ENCODE measurements around the gene LSM2. TPM values are rescaled to one million over a fixed set of nuclear protein-coding genes. Genes with fewer than 3 reads are reported as not detected.
"Not testable (repeated sequence)": the region's sequence is repeated elsewhere in the genome, so short reads cannot be mapped to it uniquely, and the experiment has no call there.

LSM2 gene
- total RNA-seq, 2 experiments from 2014 or later = 100 to 108 TPM

GRCh38 chr6:31823592-31824196 is 16.9 kb upstream of the LSM2 start:
- H3K27me3 Mint-ChIP-seq; H3K36me3 Mint-ChIP-seq (ENCODE audit: low read depth); DNase-seq; H3K27ac Mint-ChIP-seq; H3K9me3 Mint-ChIP-seq: not testable (repeated sequence)
- peak overlapping the region; percentile 44 for H3K4me3 Mint-ChIP-seq
- H3K4me1 Mint-ChIP-seq = peaks cover 59% of the 10 kb centered on the region
- ChIA-PET CTCF (interaction anchor here (1.2 to 2.6 kb wide), 2 partner anchors 17 to 85 kb away, joined by 3 to 9 read pairs; partner anchors contain the start of gene LSM2), POLR2A (interaction anchor here (0.6 to 6.4 kb wide), 8 partner anchors 9 to 283 kb away, joined by 3 to 95 read pairs (median 4); partner anchors contain the start of genes CLIC1, GPANK1, LSM2 and MPIG6B)

DNA sequence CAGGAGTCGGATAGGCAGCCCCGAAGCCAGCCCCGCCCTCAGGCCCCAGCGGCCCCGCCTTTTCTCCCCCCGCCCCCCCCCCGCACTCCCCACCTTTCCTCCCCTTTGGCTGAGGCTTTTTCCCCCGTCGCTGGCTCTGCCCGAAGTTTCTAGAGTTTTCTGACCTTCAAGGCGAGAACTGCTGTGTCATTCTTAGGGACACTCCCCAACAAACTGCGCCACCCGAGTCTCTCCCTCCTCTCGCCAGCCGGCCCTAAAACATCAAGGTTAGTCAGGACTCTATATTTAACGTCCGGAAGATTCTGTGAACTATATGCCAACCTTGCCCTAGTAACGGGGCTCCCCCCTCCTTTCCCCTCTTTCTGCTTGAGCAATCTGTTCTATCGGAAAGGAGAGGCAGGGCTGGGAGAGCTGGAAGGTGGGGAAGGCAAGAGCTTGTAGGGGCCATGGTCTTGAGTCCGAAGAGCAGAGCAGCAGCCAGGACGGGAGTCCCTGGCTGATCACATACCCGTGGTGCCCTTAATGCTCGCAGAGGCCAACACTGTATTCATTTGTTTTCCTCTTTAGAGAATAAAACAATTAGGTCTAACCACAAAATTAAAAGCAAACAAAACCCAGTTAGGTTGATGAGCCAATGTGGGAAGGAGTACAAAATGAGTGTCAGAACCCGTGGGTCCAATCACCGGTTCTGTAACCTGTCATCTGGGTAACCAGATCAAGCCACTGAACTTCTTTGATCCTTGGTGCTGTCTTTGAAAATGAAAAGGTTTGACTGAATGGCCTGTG is 15.5 kb upstream of the LSM2 start:
- Mint-ChIP-seq H3K27me3 (no peaks in the 10 kb centered on the region), H3K9me3 (no peaks in the 10 kb centered on the region), H3K36me3 (ENCODE audit: low read depth) (peaks cover 20% of the 10 kb centered on the region), H3K4me3 (peak overlapping the region; percentile 92), H3K27ac (peak overlapping the region; percentile 94), H3K4me1 (peaks cover 67% of the 10 kb centered on the region)
- ChIA-PET POLR2A (interaction anchor here (0.7 to 6.4 kb wide), 12 partner anchors 8 to 1150 kb away, joined by 3 to 95 read pairs (median 4); partner anchors contain the start of genes ABHD16A, CLIC1, CSNK2B and GPANK1), CTCF (interaction anchor here (0.6 to 2.6 kb wide), 5 partner anchors 15 to 92 kb away, joined by 3 to 9 read pairs (median 3); partner anchors contain the start of gene LSM2)
- peak; percentile 65 for DNase-seq

DNA sequence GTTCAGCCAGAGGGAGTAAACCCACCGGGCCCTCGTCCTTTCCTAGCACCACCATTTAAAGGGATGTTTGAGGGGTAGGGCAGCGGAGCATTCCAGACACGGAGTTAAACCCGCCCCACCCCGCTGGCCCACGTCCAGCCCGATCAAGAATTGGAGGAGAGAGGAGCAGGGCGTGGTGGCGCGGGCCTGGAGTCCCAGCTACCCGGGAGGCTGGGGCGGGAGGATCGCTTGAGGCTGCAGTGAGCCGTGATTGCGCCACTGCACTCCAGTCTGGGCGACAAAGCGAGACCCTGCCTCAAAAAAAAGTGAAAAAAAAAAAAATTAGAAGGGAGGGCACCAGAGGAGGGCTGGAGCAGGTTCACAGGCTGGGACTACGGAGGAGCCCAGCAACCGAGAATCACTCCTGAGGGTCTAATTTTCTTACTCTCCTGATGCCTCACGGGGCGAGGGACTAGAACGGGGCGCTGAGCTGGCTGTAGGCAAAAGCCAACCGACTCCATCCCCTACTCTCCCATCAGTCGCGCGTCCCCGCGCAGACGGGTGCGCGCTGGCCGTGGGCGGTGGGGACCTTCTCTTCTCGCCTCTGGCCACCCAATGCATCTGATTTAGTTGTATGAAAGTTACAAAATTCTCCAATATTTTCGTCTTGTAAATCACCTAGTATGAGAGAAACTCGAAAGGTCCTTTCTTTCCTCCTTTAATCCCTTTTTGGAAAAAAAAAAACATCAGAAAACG is 14.7 kb upstream of the LSM2 start:
- Mint-ChIP-seq H3K36me3 (ENCODE audit: low read depth) (peaks cover 20% of the 10 kb centered on the region), H3K4me1 (peaks cover 59% of the 10 kb centered on the region), H3K4me3 (peak overlapping the region; percentile 92), H3K27ac (peak overlapping the region; percentile 94), H3K9me3 (no peaks in the 10 kb centered on the region), H3K27me3 (no peaks in the 10 kb centered on the region)
- ChIA-PET POLR2A (interaction anchor here (0.7 to 6.4 kb wide), 10 partner anchors 9 to 1150 kb away, joined by 3 to 95 read pairs (median 4); partner anchors contain the start of genes CLIC1, CSNK2B, GPANK1 and LSM2), CTCF (interaction anchor here (2.6 kb wide), 1 partner anchor 14 kb away, joined by 9 read pairs; the partner anchor contains the start of gene LSM2)
- DNase-seq = peak; percentile 63

GRCh38 chr6:31820399-31820798 is 13.6 kb upstream of the LSM2 start:
- H3K27ac Mint-ChIP-seq = peak overlapping the region; percentile 94
- H3K9me3 Mint-ChIP-seq, DNase-seq, H3K27me3 Mint-ChIP-seq: not testable (repeated sequence)
- H3K36me3 Mint-ChIP-seq (ENCODE audit: low read depth) = peaks cover 20% of the 10 kb centered on the region
- peak overlapping the region; percentile 92 for H3K4me3 Mint-ChIP-seq
- ChIA-PET POLR2A (interaction anchor here (1.2 to 6.4 kb wide), 6 partner anchors 8 to 168 kb away, joined by 4 to 95 read pairs (median 5); partner anchors contain the start of genes BAG6, CLIC1, LSM2 and MSH5), CTCF (interaction anchor here (1.2 to 1.5 kb wide), 2 partner anchors 14 to 82 kb away, joined by 5 to 6 read pairs; partner anchors contain the start of gene LSM2)
- H3K4me1 Mint-ChIP-seq = peaks cover 50% of the 10 kb centered on the region

GRCh38 chr6:31819871-31820299 is 13.1 kb upstream of the LSM2 start:
- ChIA-PET CTCF (interaction anchor here (1.2 to 1.5 kb wide), 2 partner anchors 13 to 82 kb away, joined by 5 to 6 read pairs; partner anchors contain the start of gene LSM2), POLR2A (interaction anchor here (1.2 to 6.4 kb wide), 4 partner anchors 13 to 167 kb away, joined by 4 to 95 read pairs (median 4); partner anchors contain the start of genes BAG6, CLIC1, LSM2 and MSH5)
- H3K4me1 Mint-ChIP-seq = peaks cover 45% of the 10 kb centered on the region

DNA sequence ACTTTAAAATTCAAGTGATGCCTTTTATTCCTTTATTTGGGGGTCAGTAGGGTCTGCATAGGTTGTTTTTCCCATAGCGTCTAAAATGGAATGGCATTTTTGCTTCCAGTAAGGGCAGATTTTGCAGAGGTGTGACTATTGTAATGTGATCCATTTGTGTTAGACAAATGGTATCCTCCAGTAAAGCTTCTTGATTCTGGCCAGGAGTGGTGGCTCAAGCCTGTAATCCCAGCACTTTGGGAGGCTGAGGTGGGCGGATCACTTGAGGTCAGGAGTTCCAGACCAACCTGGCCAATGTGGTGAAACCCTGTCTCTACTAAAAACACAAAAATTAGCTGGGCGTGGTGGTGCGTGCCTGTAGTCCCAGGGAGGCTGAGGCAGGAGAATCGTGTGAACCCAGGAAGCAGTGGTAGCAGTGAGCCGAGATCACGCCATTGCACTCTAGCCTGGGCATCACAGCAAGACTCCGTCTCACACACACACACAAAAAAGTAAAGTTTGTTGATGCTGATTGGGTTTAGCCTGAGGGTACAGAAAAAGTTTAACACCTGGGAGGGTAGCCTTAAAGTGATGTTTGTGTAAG is 11.3 kb upstream of the LSM2 start:
- POLR2A ChIA-PET = interaction anchor here (0.6 to 6.4 kb wide), 14 partner anchors 9 to 157 kb away, joined by 3 to 95 read pairs (median 4); partner anchors contain the start of genes C6orf47, CLIC1, DDAH2 and GPANK1
- DNase-seq, H3K9me3 Mint-ChIP-seq, H3K27me3 Mint-ChIP-seq: not testable (repeated sequence)
- H3K27ac Mint-ChIP-seq = peak overlapping the region; percentile 96
- H3K4me3 Mint-ChIP-seq = peak overlapping the region; percentile 91
- peaks cover 18% of the 10 kb centered on the region for H3K36me3 Mint-ChIP-seq (ENCODE audit: low read depth)
- peaks cover 48% of the 10 kb centered on the region for H3K4me1 Mint-ChIP-seq
- CTCF ChIA-PET = interaction anchor here (0.8 to 2.3 kb wide), 12 partner anchors 9 to 277 kb away, joined by 3 to 14 read pairs (median 4); partner anchors contain the start of genes DDAH2, DDX39B, HSPA1B and LSM2

More at GRCh38 chr6:31819871-31820299, 13.1 kb upstream of the LSM2 start:
- peaks cover 20% of the 10 kb centered on the region for H3K36me3 Mint-ChIP-seq (ENCODE audit: low read depth)
- H3K9me3 Mint-ChIP-seq = no peaks in the 10 kb centered on the region
- peak overlapping the region; percentile 53 for H3K4me3 Mint-ChIP-seq
- no peak for DNase-seq
- H3K27me3 Mint-ChIP-seq = no peaks in the 10 kb centered on the region
- peak overlapping the region; percentile 66 for H3K27ac Mint-ChIP-seq

DNA sequence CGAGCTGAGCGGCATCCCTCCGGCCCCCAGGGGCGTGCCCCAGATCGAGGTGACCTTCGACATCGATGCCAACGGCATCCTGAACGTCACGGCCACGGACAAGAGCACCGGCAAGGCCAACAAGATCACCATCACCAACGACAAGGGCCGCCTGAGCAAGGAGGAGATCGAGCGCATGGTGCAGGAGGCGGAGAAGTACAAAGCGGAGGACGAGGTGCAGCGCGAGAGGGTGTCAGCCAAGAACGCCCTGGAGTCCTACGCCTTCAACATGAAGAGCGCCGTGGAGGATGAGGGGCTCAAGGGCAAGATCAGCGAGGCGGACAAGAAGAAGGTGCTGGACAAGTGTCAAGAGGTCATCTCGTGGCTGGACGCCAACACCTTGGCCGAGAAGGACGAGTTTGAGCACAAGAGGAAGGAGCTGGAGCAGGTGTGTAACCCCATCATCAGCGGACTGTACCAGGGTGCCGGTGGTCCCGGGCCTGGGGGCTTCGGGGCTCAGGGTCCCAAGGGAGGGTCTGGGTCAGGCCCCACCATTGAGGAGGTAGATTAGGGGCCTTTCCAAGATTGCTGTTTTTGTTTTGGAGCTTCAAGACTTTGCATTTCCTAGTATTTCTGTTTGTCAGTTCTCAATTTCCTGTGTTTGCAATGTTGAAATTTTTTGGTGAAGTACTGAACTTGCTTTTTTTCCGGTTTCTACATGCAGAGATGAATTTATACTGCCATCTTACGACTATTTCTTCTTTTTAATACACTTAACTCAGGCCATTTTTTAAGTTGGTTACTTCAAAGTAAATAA is 10.6 kb upstream of the LSM2 start:
- H3K27ac Mint-ChIP-seq = peak overlapping the region; percentile 96
- H3K9me3 Mint-ChIP-seq, DNase-seq, H3K27me3 Mint-ChIP-seq: not testable (repeated sequence)
- ChIA-PET POLR2A (interaction anchor here (1.0 to 6.4 kb wide), 12 partner anchors 10 to 157 kb away, joined by 3 to 95 read pairs (median 5); partner anchors contain the start of genes C6orf47, CLIC1, DDAH2 and GPANK1), CTCF (interaction anchor here (0.8 to 2.3 kb wide), 11 partner anchors 10 to 276 kb away, joined by 3 to 14 read pairs (median 6); partner anchors contain the start of genes DDAH2, DDX39B, HSPA1B and LSM2)
- H3K4me3 Mint-ChIP-seq = peak overlapping the region; percentile 91
- H3K4me1 Mint-ChIP-seq = peaks cover 49% of the 10 kb centered on the region
- peaks cover 18% of the 10 kb centered on the region for H3K36me3 Mint-ChIP-seq (ENCODE audit: low read depth)

DNA sequence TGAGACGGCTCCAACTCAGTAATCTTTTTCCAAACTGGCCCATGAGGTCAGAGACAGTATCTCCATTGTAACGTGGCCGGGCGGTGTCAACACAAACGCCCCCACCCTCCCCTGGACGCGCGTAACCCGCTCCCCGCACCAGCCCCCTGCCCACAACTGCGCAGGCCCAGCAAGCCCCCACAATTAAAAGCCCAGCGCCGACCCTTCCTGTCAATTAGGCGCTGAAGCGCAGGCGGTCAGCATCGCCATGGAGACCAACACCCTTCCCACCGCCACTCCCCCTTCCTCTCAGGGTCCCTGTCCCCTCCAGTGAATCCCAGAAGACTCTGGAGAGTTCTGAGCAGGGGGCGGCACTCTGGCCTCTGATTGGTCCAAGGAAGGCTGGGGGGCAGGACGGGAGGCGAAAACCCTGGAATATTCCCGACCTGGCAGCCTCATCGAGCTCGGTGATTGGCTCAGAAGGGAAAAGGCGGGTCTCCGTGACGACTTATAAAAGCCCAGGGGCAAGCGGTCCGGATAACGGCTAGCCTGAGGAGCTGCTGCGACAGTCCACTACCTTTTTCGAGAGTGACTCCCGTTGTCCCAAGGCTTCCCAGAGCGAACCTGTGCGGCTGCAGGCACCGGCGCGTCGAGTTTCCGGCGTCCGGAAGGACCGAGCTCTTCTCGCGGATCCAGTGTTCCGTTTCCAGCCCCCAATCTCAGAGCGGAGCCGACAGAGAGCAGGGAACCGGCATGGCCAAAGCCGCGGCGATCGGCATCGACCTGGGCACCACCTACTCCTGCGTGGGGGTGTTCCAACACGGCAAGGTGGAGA is 8.5 kb upstream of the LSM2 start, which contains the start of the genes HSPA1A and HSPA1L:
Gene HSPA1A, plus strand, starts transcription at position 519 of the 814 bp plus-strand sequence. Its CDS starts 214 bp downstream, at position 733.
Gene HSPA1L, minus strand, starts transcription at position 259 of the 814 bp plus-strand sequence. CDS start 3,311 bp downstream, outside the sequence.
- no peaks in the 10 kb centered on the region for H3K9me3 Mint-ChIP-seq
- H3K36me3 Mint-ChIP-seq (ENCODE audit: low read depth) = peaks cover 23% of the 10 kb centered on the region

DNA sequence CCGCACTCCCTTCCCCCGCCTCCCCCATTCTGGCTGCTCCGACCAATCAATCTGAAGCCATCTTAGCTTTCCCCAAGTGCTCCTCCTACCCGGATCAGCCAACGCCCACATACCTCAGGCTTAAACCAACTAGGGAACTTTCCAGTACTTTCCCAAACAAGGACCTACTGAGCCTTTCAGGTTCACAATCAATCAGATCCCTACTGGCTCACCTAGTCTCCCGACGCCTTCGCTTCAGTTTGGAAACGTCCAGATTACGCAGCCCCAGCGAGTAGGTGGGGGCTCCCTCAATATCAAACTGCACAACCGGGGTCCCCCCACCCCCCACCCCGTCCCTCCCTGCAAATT is 7.9 kb upstream of the LSM2 start:
- Mint-ChIP-seq H3K27ac (peak overlapping the region; percentile 82), H3K36me3 (ENCODE audit: low read depth) (peaks cover 24% of the 10 kb centered on the region), H3K9me3 (no peaks in the 10 kb centered on the region), H3K4me3 (peak overlapping the region; percentile 83), H3K27me3 (no peaks in the 10 kb centered on the region), H3K4me1 (peaks cover 51% of the 10 kb centered on the region)
- ChIA-PET POLR2A (interaction anchor here (0.8 to 5.6 kb wide), 15 partner anchors 8 to 273 kb away, joined by 3 to 98 read pairs (median 7); partner anchors contain the start of genes CLIC1, CSNK2B, DDX39B and GPANK1), CTCF (interaction anchor here (0.8 to 2.9 kb wide), 11 partner anchors 8 to 273 kb away, joined by 3 to 14 read pairs (median 5); partner anchors contain the start of genes DDX39B, HSPA1B, LSM2 and VARS1)
- DNase-seq = peak; percentile 82

More for the DNA sequence above, 8.5 kb upstream of the LSM2 start, which contains the start of the genes HSPA1A and HSPA1L:
- POLR2A ChIA-PET = interaction anchor here (0.8 to 5.6 kb wide), 14 partner anchors 8 to 274 kb away, joined by 3 to 98 read pairs (median 8); partner anchors contain the start of genes CLIC1, CSNK2B, DDX39B and HSPA1B
- CTCF ChIA-PET = interaction anchor here (0.8 to 2.4 kb wide), 12 partner anchors 9 to 273 kb away, joined by 3 to 13 read pairs (median 4); partner anchors contain the start of genes CLIC1, DDX39B, HSPA1B and LSM2
- Mint-ChIP-seq H3K4me3 (peak within 1 kb of the TSS; percentile 83), H3K4me1 (peaks cover 55% of the 10 kb centered on the region), H3K27ac (peak within 1 kb of the TSS; percentile 96), H3K27me3 (no peaks in the 10 kb centered on the region)
- DNase-seq = peak; percentile 82

GRCh38 chr6:31813465-31813849 is 6.7 kb upstream of the LSM2 start:
- POLR2A ChIA-PET = interaction anchor here (1.1 to 5.6 kb wide), 12 partner anchors 8 to 272 kb away, joined by 3 to 98 read pairs (median 8); partner anchors contain the start of genes CLIC1, DDX39B, HSPA1B and MSH5
- Mint-ChIP-seq H3K27ac (peak overlapping the region; percentile 96), H3K4me1 (peaks cover 44% of the 10 kb centered on the region), H3K27me3 (no peaks in the 10 kb centered on the region), H3K36me3 (ENCODE audit: low read depth) (peaks cover 22% of the 10 kb centered on the region), H3K9me3 (no peaks in the 10 kb centered on the region), H3K4me3 (peak overlapping the region; percentile 71)
- DNase-seq = no peak
- CTCF ChIA-PET = interaction anchor here (1.1 to 2.9 kb wide), 9 partner anchors 7 to 84 kb away, joined by 3 to 14 read pairs (median 7); partner anchors contain the start of genes CLIC1, HSPA1B, LSM2 and VARS1
